ENCODE results near the gene HRH2.

DNA sequence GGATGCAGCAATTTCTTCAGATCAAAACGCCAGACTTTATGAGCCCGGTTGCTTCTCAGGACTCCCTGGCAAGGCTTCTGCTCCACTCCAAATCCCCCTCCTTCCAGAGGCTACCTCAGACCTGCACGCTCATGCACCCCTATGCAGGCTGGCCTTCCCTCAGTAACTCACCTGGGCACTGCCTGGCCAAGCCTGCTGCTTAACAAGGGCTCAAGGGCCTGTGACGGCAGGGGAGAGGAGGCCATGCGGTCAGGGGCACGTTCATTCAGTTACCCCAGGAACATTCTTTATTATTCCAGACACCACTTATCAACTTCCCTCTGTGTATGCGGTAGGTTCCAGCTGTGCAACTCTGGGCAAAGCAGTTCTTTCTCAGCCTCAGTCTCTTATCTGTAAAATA, 79.6 kb downstream of the HRH2 start:
- TF ChIP-seq GATA3 (IDR thresholded peaks at IDR 0.05; ENCODE audit: low read depth, low read length) (no peak), GATA2 (IDR thresholded peaks at IDR 0.05; ENCODE audit: low read depth, low read length) (no peak)
